Fibroblast of skin of right quadriceps (primary cell): ENCODE measurements around the gene MRPS23.

Experiments used
- DNase-seq: peaks from one replicate; pipeline ENCODE4 v3.0.0-alpha.2; 2013

Gene MRPS23

GRCh38 chr17:57849874-57850754 is at the start of gene MRPS23:
MRPS23 (minus strand) TSS chr17:57850044; CDS start chr17:57850010, 34 bp downstream.
- peak; percentile 98 for DNase-seq

GRCh38 chr17:57899391-57899790 is 49.5 kb upstream of the MRPS23 start:
- DNase-seq, result no peak

GRCh38 chr17:57898487-57899311 is 48.9 kb upstream of the MRPS23 start:
- peak; percentile 72 for DNase-seq

GRCh38 chr17:57895382-57896060 is 45.7 kb upstream of the MRPS23 start:
- DNase-seq, result no peak

- no peak for DNase-seq
Observed at GRCh38 chr17:57894848-57895247, 45.0 kb upstream of the MRPS23 start.

GRCh38 chr17:57892820-57893595 is 43.2 kb upstream of the MRPS23 start:
- DNase-seq, result peak; percentile 96

- peak; percentile 87 for DNase-seq
Observed at GRCh38 chr17:57892146-57892819, 42.4 kb upstream of the MRPS23 start.

- no peak for DNase-seq
Observed at GRCh38 chr17:57890857-57891232, 41.0 kb upstream of the MRPS23 start.

- DNase-seq, result peak; percentile 65
Observed at GRCh38 chr17:57889892-57890856, 40.3 kb upstream of the MRPS23 start.

- no peak for DNase-seq
Observed at GRCh38 chr17:57889252-57889651, 39.4 kb upstream of the MRPS23 start.

- DNase-seq, result no peak
Observed at GRCh38 chr17:57888311-57889216, 38.7 kb upstream of the MRPS23 start.

GRCh38 chr17:57887161-57887560 is 37.3 kb upstream of the MRPS23 start:
- no peak for DNase-seq

- no peak for DNase-seq
Observed at GRCh38 chr17:57886020-57886419, 36.2 kb upstream of the MRPS23 start.

GRCh38 chr17:57885148-57885915 is 35.5 kb upstream of the MRPS23 start:
- DNase-seq, result no peak

GRCh38 chr17:57881783-57882351 is 32.0 kb upstream of the MRPS23 start:
- no peak for DNase-seq

GRCh38 chr17:57881143-57881542 is 31.3 kb upstream of the MRPS23 start:
- DNase-seq, result peak; percentile 93

GRCh38 chr17:57880086-57880456 is 30.2 kb upstream of the MRPS23 start:
- no peak for DNase-seq

GRCh38 chr17:57879437-57880085 is 29.7 kb upstream of the MRPS23 start:
- DNase-seq, result no peak
